GM12878 (cell line): ENCODE data around the gene ILF2. TPM values are rescaled to one million over a fixed set of nuclear protein-coding genes. Genes with fewer than 3 reads are reported as not detected.

Source experiments
- HCFC1 ChIP-seq: fragments of 150-350 bp; IDR thresholded peaks from 2 replicates; pipeline ENCODE4 v1.6.1; 2014; ENCODE audit warnings: low read length
- IKZF2 ChIP-seq, 2 experiments: fragments of 450-650 bp; IDR thresholded peaks; 2 replicates each; pipeline ENCODE4 v1.6.1; 2017; ENCODE audit warnings: mild to moderate bottlenecking in 2 of 2, moderate library complexity in 2 of 2
- MTA3 ChIP-seq: IDR thresholded peaks from 2 replicates; pipeline ENCODE4 v1.6.1; 2012; ENCODE audit warnings: low read length, inconsistent platforms, borderline replicate concordance
- NR2C2 ChIP-seq: IDR thresholded peaks from 2 replicates; pipeline ENCODE4 v1.6.1; 2011; ENCODE audit warnings: borderline replicate concordance, low read depth; ENCODE audit not compliant: control insufficient read depth, insufficient read length
- TCF3 ChIP-seq: IDR thresholded peaks from 2 replicates; pipeline ENCODE4 v1.6.1; 2012; ENCODE audit warnings: low read depth, mild to moderate bottlenecking, low read length, borderline replicate concordance; ENCODE audit not compliant: insufficient read depth
- ZNF24 ChIP-seq: fragments of 450-650 bp; IDR thresholded peaks from 2 replicates; pipeline ENCODE4 v1.6.1; 2017; ENCODE audit warnings: antibody characterized with exemption, mild to moderate bottlenecking
- polyA plus RNA-seq, 11 experiments: library from polyadenylated mRNA; depleted of rRNA in 4 of 11; unstranded in 6 of 11; stranded (reverse) in 5 of 11; fragments of >200 nt; fragmentation: Nextera tagmentation in 4 of 11; fragmentation: Illumina TruSeq in 1 of 11; extraction: Ambion mirVana in 4 of 11; extraction: Trizol in 1 of 11; gene quantifications; 1 replicate in 1 of 11; 2 replicates in 10 of 11; pipeline versions ENCODE4 v1.2.1 to v1.2.3, GENCODE V29; 2011 to 2016; ENCODE audit warnings: inconsistent platforms in 2 of 11, missing spikeins in 2 of 11, low read depth in 1 of 11
- total RNA-seq, 4 experiments: library from RNA; depleted of rRNA in 3 of 4; stranded (reverse); fragments of >200 nt in 3 of 4; fragmentation: Illumina TruSeq in 1 of 4; extraction: Trizol in 1 of 4; gene quantifications; 2 replicates each; pipeline versions ENCODE4 v1.2.1 to v1.2.3, GENCODE V29; 2013 to 2021
- TF ChIP-seq, protein P1 (sequence below): fragments of 450-650 bp; formaldehyde crosslinking; IDR thresholded peaks from 2 replicates; pipeline ENCODE4 v1.4.0; 2022; ENCODE audit warnings: mild to moderate bottlenecking, moderate library complexity
- TF ChIP-seq, protein P2 (sequence below): fragments of 150-350 bp; IDR thresholded peaks from 2 replicates; pipeline ENCODE4 v1.6.1; 2014; ENCODE audit warnings: mild to moderate bottlenecking, low read depth, low read length

ILF2 gene
- total and polyA plus RNA-seq, 10 of the 15 experiments (the other 5 are each of a cell fraction or from before 2014, with no cell fraction given) = 261 to 520 (median 449) TPM

DNA sequence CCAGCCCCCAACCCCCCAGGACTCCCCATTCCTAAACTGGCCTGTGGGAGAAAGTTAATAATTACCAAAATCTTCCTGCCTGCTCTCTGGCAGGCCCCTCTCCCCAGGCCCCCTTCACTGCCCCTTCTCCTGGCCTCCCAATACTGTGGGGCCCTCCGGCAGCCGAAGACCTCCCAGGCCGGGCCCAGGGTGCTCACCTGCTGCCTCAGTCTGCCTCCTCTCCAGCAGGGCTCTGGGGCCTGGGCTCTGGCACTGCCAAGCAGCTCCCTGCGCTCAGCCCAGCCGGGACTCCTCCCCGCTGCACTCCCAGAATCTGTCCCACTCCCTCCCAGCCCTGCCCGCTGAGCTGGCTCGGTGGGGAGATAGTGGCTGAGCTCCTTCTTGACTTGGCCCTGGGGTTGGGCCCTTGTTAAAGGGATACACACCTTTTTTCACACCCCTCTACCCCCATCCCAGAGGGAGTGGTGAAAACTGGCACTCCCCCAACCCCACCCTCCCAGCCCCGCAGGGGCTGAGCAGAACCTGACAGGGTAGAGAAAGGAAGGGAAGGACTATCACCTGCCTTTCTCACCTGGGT lies 58.0 kb downstream of the ILF2 start, which contains the start of gene S100A16 (continued):
- TF ChIP-seq, protein P1, sequence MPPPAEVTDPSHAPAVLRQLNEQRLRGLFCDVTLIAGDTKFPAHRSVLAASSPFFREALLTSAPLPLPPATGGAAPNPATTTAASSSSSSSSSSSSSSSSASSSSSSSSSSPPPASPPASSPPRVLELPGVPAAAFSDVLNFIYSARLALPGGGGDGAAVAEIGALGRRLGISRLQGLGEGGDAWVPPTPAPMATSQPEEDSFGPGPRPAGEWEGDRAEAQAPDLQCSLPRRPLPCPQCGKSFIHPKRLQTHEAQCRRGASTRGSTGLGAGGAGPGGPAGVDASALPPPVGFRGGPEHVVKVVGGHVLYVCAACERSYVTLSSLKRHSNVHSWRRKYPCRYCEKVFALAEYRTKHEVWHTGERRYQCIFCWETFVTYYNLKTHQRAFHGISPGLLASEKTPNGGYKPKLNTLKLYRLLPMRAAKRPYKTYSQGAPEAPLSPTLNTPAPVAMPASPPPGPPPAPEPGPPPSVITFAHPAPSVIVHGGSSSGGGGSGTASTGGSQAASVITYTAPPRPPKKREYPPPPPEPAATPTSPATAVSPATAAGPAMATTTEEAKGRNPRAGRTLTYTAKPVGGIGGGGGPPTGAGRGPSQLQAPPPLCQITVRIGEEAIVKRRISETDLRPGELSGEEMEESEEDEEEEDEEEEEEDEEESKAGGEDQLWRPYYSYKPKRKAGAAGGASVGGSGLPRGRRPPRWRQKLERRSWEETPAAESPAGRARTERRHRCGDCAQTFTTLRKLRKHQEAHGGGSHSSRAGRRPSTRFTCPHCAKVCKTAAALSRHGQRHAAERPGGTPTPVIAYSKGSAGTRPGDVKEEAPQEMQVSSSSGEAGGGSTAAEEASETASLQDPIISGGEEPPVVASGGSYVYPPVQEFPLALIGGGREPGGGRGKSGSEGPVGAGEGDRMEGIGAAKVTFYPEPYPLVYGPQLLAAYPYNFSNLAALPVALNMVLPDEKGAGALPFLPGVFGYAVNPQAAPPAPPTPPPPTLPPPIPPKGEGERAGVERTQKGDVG (CRISPR knock-in tag) = no peak
- TF ChIP-seq ZNF24 (no peak), IKZF2 (IDR thresholded peaks at IDR 0.05) (no peak), NR2C2 (no peak), MTA3 (no peak), TCF3 (no peak), HCFC1 (no peak)
- TF ChIP-seq, protein P2, sequence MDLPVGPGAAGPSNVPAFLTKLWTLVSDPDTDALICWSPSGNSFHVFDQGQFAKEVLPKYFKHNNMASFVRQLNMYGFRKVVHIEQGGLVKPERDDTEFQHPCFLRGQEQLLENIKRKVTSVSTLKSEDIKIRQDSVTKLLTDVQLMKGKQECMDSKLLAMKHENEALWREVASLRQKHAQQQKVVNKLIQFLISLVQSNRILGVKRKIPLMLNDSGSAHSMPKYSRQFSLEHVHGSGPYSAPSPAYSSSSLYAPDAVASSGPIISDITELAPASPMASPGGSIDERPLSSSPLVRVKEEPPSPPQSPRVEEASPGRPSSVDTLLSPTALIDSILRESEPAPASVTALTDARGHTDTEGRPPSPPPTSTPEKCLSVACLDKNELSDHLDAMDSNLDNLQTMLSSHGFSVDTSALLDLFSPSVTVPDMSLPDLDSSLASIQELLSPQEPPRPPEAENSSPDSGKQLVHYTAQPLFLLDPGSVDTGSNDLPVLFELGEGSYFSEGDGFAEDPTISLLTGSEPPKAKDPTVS = no peak
